Tibial nerve (tissue), 4 donors: ENCODE results near the gene NKAIN2. TPM values are rescaled to one million over a fixed set of nuclear protein-coding genes. Genes with fewer than 3 reads are reported as not detected.

Source experiments
- DNase-seq, 2 donors: peaks; one replicate each; pipeline ENCODE4 v3.0.0-alpha.2; 2019; ENCODE audit warnings: low spot score in 2 of 2
- H3K27ac ChIP-seq, 4 donors: fragments of 200-600 bp; sonication (generic) in 3 of 4; one replicate each; pipeline ENCODE4 v1.5.1; 2017 to 2019; ENCODE audit warnings: mild to moderate bottlenecking in 1 of 4
- H3K27me3 ChIP-seq, 2 donors: fragments of 200-600 bp; sonication (generic) in 1 of 2; one replicate each; pipeline versions ENCODE4 v1.5.1 to v1.6.0; 2017 to 2019
- H3K36me3 ChIP-seq, 3 donors: fragments of 200-600 bp; sonication (generic); one replicate each; pipeline ENCODE4 v1.5.1; 2018 to 2019
- H3K4me1 ChIP-seq, 4 donors: fragments of 200-600 bp; sonication (generic) in 3 of 4; one replicate each; pipeline ENCODE4 v1.5.1; 2017 to 2019
- H3K4me3 ChIP-seq, 4 donors: fragments of 200-600 bp; sonication (generic) in 3 of 4; one replicate each; pipeline ENCODE4 v1.5.1; 2017 to 2019; ENCODE audit warnings: mild to moderate bottlenecking in 1 of 4, moderate library complexity in 1 of 4
- H3K9me3 ChIP-seq, 4 donors: fragments of 200-600 bp; sonication (generic) in 3 of 4; one replicate each; pipeline ENCODE4 v1.5.1; 2017 to 2019
- EP300 ChIP-seq, 2 donors: sonication (generic); formaldehyde crosslinking; IDR thresholded peaks; one replicate each; pipeline ENCODE4 v1.6.1; 2017; ENCODE audit warnings: antibody characterized with exemption in 2 of 2, mild to moderate bottlenecking in 1 of 2
- POLR2A ChIP-seq, 2 donors: fragments of 450-650 bp; IDR thresholded peaks; one replicate each; pipeline ENCODE4 v1.6.1; 2017; ENCODE audit warnings: antibody characterized with exemption in 2 of 2, mild to moderate bottlenecking in 2 of 2, moderate library complexity in 2 of 2
- WGBS, 2 donors: methylation state at CpG; one replicate each; pipeline ENCODE4 v1.1.5; 2018; 5-methylcytosine and 5-hydroxymethylcytosine counted together
- total RNA-seq, 4 donors: library from RNA; depleted of rRNA; stranded (reverse); fragments of >200 nt; gene quantifications; one replicate each; pipeline ENCODE4 v1.1.0, GENCODE V29; 2016
- TF ChIP-seq, protein P1 (sequence below), 5 experiments: fragments of 200-600 bp in 3 of 5; fragments of 450-650 bp in 2 of 5; sonication (generic) in 3 of 5; IDR thresholded peaks; one replicate each; pipeline ENCODE4 v1.5.1; 2016 to 2019; ENCODE audit warnings: antibody characterized with exemption in 5 of 5, mild to moderate bottlenecking in 3 of 5, moderate library complexity in 2 of 5

The NKAIN2 gene
- total RNA-seq, 4 donors from 2014 or later = 8.1 to 20.8 (median 15.2) TPM

DNA sequence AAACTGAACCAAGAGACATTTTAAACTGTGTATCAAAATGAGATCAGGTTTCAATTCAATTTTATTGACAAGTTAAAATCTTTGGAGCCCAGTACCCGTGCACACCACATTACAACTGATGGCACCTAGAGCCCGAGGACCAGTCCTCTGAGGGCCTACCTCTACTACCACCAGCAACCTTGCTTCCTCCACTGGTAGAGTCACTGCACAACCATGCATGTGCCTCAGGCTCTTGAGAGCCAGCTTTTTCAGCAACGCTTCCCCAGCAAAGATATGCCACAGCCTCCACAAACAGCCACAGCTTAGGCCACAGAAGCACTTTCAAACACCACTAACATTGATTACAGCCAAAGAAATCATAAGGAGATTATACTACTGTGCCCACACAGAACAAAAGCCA lies 830.0 kb downstream of the NKAIN2 start:
- Histone ChIP-seq H3K27me3 (no peaks in the 10 kb centered on the region), H3K27ac (no peak overlapping the region), H3K4me1 (no peaks in the 10 kb centered on the region), H3K9me3 (peaks cover 0 to 11% (median 1%) of the 10 kb centered on the region in 4 donors), H3K36me3 (no peaks in the 10 kb centered on the region), H3K4me3 (no peak overlapping the region)
- no peak for DNase-seq
- TF ChIP-seq EP300 (IDR thresholded peaks at IDR 0.05) (no peak), POLR2A (IDR thresholded peaks at IDR 0.05) (no peak)
- TF ChIP-seq, protein P1, sequence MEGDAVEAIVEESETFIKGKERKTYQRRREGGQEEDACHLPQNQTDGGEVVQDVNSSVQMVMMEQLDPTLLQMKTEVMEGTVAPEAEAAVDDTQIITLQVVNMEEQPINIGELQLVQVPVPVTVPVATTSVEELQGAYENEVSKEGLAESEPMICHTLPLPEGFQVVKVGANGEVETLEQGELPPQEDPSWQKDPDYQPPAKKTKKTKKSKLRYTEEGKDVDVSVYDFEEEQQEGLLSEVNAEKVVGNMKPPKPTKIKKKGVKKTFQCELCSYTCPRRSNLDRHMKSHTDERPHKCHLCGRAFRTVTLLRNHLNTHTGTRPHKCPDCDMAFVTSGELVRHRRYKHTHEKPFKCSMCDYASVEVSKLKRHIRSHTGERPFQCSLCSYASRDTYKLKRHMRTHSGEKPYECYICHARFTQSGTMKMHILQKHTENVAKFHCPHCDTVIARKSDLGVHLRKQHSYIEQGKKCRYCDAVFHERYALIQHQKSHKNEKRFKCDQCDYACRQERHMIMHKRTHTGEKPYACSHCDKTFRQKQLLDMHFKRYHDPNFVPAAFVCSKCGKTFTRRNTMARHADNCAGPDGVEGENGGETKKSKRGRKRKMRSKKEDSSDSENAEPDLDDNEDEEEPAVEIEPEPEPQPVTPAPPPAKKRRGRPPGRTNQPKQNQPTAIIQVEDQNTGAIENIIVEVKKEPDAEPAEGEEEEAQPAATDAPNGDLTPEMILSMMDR (IDR thresholded peaks at IDR 0.05) = no peak
- 94 to 96% methylated on average over 3 of the region's 3 CpGs for WGBS, 2 donors

DNA sequence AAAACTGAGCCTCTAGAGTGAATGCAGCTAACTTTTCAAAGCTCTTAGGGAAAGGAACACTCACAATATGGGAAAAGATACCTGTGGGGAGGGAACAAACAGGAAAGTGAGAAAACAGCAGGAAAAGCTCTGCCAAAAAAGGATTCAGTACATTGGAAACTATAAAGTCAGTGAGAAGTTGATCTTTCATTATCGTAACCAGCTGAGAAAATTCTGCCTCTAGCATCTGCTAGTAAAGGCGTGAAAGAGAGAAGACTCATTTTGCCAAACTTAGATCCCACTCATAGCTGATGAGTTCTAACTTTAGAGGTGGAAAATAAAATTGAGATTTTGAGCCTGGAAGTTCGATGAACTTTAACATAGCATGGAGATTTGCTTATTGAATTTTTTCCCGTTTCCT lies 836.8 kb downstream of the NKAIN2 start:
- no peak for TF ChIP-seq EP300 (IDR thresholded peaks at IDR 0.05)
- TF ChIP-seq POLR2A (IDR thresholded peaks at IDR 0.05) = no peak
- TF ChIP-seq, protein P1 (IDR thresholded peaks at IDR 0.05) = no peak
- Histone ChIP-seq H3K4me3 (no peak overlapping the region), H3K27me3 (no peaks in the 10 kb centered on the region), H3K9me3 (peaks cover 0 to 3% (median under 1%) of the 10 kb centered on the region in 4 donors), H3K4me1 (no peaks in the 10 kb centered on the region), H3K36me3 (no peaks in the 10 kb centered on the region), H3K27ac (no peak overlapping the region)
- WGBS, 2 donors = 84 to 89% methylated on average over 4 of the region's 4 CpGs
- no peak for DNase-seq

DNA sequence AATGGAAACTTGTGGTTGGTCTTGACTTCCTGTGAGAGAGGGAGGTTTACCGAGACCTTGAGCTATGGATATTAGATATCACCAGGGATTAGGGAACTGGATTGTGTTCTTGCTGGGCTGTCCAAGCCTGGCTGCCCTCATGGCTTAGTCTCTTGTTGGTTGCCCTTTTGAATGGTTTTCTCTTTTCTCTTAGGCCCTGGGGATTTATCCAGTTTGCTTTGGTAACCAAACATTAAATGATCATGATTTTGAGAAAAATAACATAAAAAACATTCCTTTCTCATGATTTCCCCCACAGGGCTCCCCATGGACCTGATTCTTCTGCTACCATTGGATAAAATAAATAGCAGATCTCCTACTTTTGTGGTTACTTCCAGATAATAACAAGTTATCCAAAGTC lies 852.2 kb downstream of the NKAIN2 start:
- 46 to 70% methylated on average over 1 of the region's 1 CpG for WGBS, 2 donors
- Histone ChIP-seq H3K27me3 (no peaks in the 10 kb centered on the region), H3K36me3 (no peaks in the 10 kb centered on the region), H3K27ac (no peak overlapping the region), H3K4me3 (no peak overlapping the region), H3K9me3 (no peaks in the 10 kb centered on the region), H3K4me1 (peaks cover 0 to 2% (median 0%) of the 10 kb centered on the region in 4 donors)
- DNase-seq = no peak
- TF ChIP-seq, protein P1 (IDR thresholded peaks at IDR 0.05) = no peak
- TF ChIP-seq EP300 (IDR thresholded peaks at IDR 0.05) (no peak), POLR2A (IDR thresholded peaks at IDR 0.05) (no peak)

DNA sequence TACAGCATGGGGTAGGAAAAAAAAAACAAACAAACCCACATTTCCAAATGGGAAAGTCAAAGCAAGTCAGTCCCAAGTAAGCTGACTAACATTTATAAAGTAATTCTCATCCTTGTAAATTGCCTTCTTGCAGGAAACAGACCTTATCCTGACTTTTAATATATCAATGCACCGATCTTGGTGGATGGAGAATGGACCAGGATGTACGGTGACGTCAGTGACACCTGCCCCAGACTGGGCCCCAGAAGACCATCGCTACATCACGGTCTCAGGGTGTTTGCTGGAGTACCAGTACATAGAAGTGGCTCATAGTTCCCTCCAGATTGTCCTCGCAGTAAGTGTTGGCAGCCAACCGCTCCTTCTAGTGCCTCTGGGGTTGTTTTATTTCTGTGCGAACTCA lies 854.4 kb downstream of the NKAIN2 start:
- 93 to 97% methylated on average over 8 of the region's 8 CpGs for WGBS, 2 donors
- TF ChIP-seq, protein P1 (IDR thresholded peaks at IDR 0.05) = no peak
- TF ChIP-seq POLR2A (IDR thresholded peaks at IDR 0.05) = no peak
- TF ChIP-seq EP300 (IDR thresholded peaks at IDR 0.05) = no peak
- H3K36me3 ChIP-seq = no peaks in the 10 kb centered on the region

DNA sequence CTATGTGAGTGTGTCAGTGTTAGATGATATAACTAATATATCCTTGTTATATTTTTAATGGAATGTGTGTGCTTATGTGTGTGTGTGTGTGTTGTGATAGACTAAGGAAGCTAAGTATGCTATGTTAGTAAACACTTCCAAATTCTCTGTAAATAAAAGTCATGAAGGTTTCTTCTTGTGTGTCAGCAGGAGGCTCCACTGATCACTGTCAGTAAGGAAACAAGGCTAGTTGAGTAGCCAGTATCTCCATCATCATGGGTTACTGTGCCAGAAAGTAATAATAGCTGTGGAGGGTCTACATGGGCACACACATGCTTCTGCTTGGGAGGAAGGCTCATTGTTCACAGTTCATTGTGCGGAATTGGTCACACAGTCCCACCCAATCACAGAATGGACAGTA lies 855.8 kb downstream of the NKAIN2 start:
- no peaks in the 10 kb centered on the region for H3K27me3 ChIP-seq
- H3K27ac ChIP-seq = no peak overlapping the region
- H3K4me1 ChIP-seq = peaks cover 0 to 8% (median 0%) of the 10 kb centered on the region in 4 donors
- no peak overlapping the region for H3K4me3 ChIP-seq
- WGBS, 2 donors = 95 to 100% methylated on average over 1 of the region's 1 CpG
- H3K36me3 ChIP-seq = no peaks in the 10 kb centered on the region
- no peak for TF ChIP-seq EP300 (IDR thresholded peaks at IDR 0.05)
- TF ChIP-seq, protein P1 (IDR thresholded peaks at IDR 0.05) = no peak
- TF ChIP-seq POLR2A (IDR thresholded peaks at IDR 0.05) = no peak
- no peaks in the 10 kb centered on the region for H3K9me3 ChIP-seq
- DNase-seq = no peak

More for the DNA sequence above, 854.4 kb downstream of the NKAIN2 start:
- Histone ChIP-seq H3K27ac (no peak overlapping the region), H3K9me3 (no peaks in the 10 kb centered on the region), H3K4me1 (peaks cover 0 to 8% (median 0%) of the 10 kb centered on the region in 4 donors), H3K27me3 (no peaks in the 10 kb centered on the region), H3K4me3 (no peak overlapping the region)
- DNase-seq = no peak
